Right lobe of liver (tissue), 6 donors: ENCODE results near the gene JAZF1. TPM values are rescaled to one million over a fixed set of nuclear protein-coding genes. Genes with fewer than 3 reads are reported as not detected.

Experiments used
- ATAC-seq, 4 donors: fragments of 200-7000 bp; cut with Tn5 transposase; one replicate each; pipeline ENCODE4 v1.9.1; 2020; ENCODE audit warnings: mild to moderate bottlenecking in 4 of 4, moderate library complexity in 4 of 4
- DNase-seq, 3 donors: peaks; one replicate each; pipeline ENCODE4 v3.0.0-alpha.2; 2020
- H3K27ac ChIP-seq, 3 donors: fragments of 200-600 bp; one replicate each; pipeline ENCODE4 v1.8.0; 2022
- H3K27me3 ChIP-seq, 2 donors: fragments of 200-600 bp; one replicate each; pipeline ENCODE4 v1.8.0; 2022
- H3K36me3 ChIP-seq, 4 donors: fragments of 200-600 bp; sonication (generic) in 1 of 4; one replicate each; pipeline versions ENCODE4 v1.5.1 to v1.8.0; 2017 to 2022; ENCODE audit warnings: control low read depth in 1 of 4
- H3K4me1 ChIP-seq, 4 donors: fragments of 200-600 bp; sonication (generic) in 1 of 4; one replicate each; pipeline versions ENCODE4 v1.5.1 to v1.8.0; 2017 to 2022; ENCODE audit warnings: control low read depth in 1 of 4
- H3K4me3 ChIP-seq, 3 donors: fragments of 200-600 bp; one replicate each; pipeline ENCODE4 v1.8.0; 2022
- H3K9me3 ChIP-seq, 4 donors: fragments of 200-600 bp; sonication (generic) in 1 of 4; one replicate each; pipeline versions ENCODE4 v1.5.1 to v1.8.0; 2017 to 2022; ENCODE audit warnings: control low read depth in 1 of 4
- POLR2A ChIP-seq: fragments of 450-650 bp; IDR thresholded peaks from one replicate; pipeline ENCODE4 v1.6.1; 2017; ENCODE audit warnings: antibody characterized with exemption, mild to moderate bottlenecking
- WGBS: methylation state at CpG from one replicate; pipeline ENCODE4 v1.1.6; 2018; ENCODE audit warnings: low coverage, low lambda C conversion rate; ENCODE audit not compliant: insufficient coverage; ENCODE audit errors: missing lambda C conversion rate; 5-methylcytosine and 5-hydroxymethylcytosine counted together
- intact Hi-C, 2 donors: fragments of 100-400 bp; cut with DNase I; formaldehyde crosslinking; loops; one replicate each; pipeline versions ENCODE4 v1.11.2 to v1.14.1; 2022
- total RNA-seq, 6 experiments: library from RNA; depleted of rRNA in 2 of 6; stranded (reverse); fragments of >200 nt in 2 of 6; fragmentation: NEBNext Ultra II Directional in 3 of 6; extraction: Animal tissue kit (Norgen Biotek cat#: 25700) in 3 of 6; gene quantifications; one replicate each; pipeline versions ENCODE4 v1.1.0 to v1.2.4, GENCODE V29; 2016 to 2023
- TF ChIP-seq, protein P1 (sequence below), 4 donors: fragments of 200-600 bp in 3 of 4; fragments of 450-650 bp in 1 of 4; IDR thresholded peaks; one replicate each; pipeline versions ENCODE4 v1.5.1 to v1.8.0; 2016 to 2022; ENCODE audit warnings: antibody characterized with exemption in 4 of 4, mild to moderate bottlenecking in 2 of 4
- donor health status: DM: no; HTN: yes; CAD: no.
- donor health status: DM: no; HTN: no; CAD: no.
- donor health status: DM: no; HTN: no; CAD: no.
- donor health status: DM: no; HTN: yes; CAD: no.
- donor health status: DM: no; HTN: yes; CAD: no.

JAZF1 gene
- total RNA-seq, 6 experiments from 2014 or later, result 4.8 to 20.9 (median 6.9) TPM

GRCh38 chr7:28191751-28192150, 11.2 kb upstream of the JAZF1 start:
- TF ChIP-seq, protein P1, sequence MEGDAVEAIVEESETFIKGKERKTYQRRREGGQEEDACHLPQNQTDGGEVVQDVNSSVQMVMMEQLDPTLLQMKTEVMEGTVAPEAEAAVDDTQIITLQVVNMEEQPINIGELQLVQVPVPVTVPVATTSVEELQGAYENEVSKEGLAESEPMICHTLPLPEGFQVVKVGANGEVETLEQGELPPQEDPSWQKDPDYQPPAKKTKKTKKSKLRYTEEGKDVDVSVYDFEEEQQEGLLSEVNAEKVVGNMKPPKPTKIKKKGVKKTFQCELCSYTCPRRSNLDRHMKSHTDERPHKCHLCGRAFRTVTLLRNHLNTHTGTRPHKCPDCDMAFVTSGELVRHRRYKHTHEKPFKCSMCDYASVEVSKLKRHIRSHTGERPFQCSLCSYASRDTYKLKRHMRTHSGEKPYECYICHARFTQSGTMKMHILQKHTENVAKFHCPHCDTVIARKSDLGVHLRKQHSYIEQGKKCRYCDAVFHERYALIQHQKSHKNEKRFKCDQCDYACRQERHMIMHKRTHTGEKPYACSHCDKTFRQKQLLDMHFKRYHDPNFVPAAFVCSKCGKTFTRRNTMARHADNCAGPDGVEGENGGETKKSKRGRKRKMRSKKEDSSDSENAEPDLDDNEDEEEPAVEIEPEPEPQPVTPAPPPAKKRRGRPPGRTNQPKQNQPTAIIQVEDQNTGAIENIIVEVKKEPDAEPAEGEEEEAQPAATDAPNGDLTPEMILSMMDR (IDR thresholded peaks at IDR 0.05), result no peak
- TF ChIP-seq POLR2A, result no peak
- no peaks in the 10 kb centered on the region for H3K4me1 ChIP-seq
- H3K27me3 ChIP-seq, result no peaks in the 10 kb centered on the region
- ATAC-seq, result no peak
- H3K36me3 ChIP-seq, result no peaks in the 10 kb centered on the region
- H3K9me3 ChIP-seq, result no peaks in the 10 kb centered on the region
- no peak overlapping the region for H3K27ac ChIP-seq
- H3K4me3 ChIP-seq, result no peak overlapping the region
- intact Hi-C loops, result no loop called here
- no peak for DNase-seq

GRCh38 chr7:28191184-28191583, 10.6 kb upstream of the JAZF1 start:
- H3K27me3 ChIP-seq, result no peaks in the 10 kb centered on the region
- intact Hi-C loops, result no loop called here
- no peak overlapping the region for H3K27ac ChIP-seq
- DNase-seq (no peak), ATAC-seq (no peak)
- H3K36me3 ChIP-seq, result no peaks in the 10 kb centered on the region
- H3K4me1 ChIP-seq, result no peaks in the 10 kb centered on the region
- no peaks in the 10 kb centered on the region for H3K9me3 ChIP-seq
- TF ChIP-seq, protein P1 (IDR thresholded peaks at IDR 0.05), result no peak
- no peak for TF ChIP-seq POLR2A
- WGBS, result 97% methylated on average over 2 of the region's 2 CpGs
- no peak overlapping the region for H3K4me3 ChIP-seq

GRCh38 chr7:28190077-28190710, 9.6 kb upstream of the JAZF1 start:
- H3K4me1 ChIP-seq, result no peaks in the 10 kb centered on the region
- WGBS, result 60% methylated on average over 5 of the region's 5 CpGs
- intact Hi-C loops, result no loop called here

DNA sequence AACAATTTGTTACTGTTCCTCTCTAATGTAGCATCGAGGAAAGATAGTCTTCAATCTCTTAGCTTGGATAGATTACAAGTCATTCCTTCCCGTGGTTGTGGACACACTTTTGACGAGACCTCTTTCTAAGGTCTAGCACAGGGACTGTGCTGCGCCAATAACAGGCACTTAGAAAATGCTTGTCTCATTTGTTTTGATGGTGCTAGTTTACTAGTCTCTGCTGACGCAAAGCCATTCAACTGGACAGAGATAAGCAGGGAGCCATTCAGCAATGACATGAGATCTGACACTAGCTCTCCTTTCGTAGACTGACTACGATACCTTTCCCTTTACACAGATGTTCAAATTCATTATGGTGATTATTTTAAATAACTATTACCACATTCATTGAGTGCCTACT, 6.4 kb upstream of the JAZF1 start:
- H3K4me3 ChIP-seq, result no peak overlapping the region
- TF ChIP-seq, protein P1 (IDR thresholded peaks at IDR 0.05), result no peak
- no peak for TF ChIP-seq POLR2A
- DNase-seq, result no peak
- WGBS, result 93% methylated on average over 7 of the region's 7 CpGs
- H3K36me3 ChIP-seq, result no peaks in the 10 kb centered on the region
- no peaks in the 10 kb centered on the region for H3K4me1 ChIP-seq
- no peak for ATAC-seq
- no peaks in the 10 kb centered on the region for H3K27me3 ChIP-seq
- H3K9me3 ChIP-seq, result no peaks in the 10 kb centered on the region
- no peak overlapping the region for H3K27ac ChIP-seq
- intact Hi-C loops, result no loop called here

More at GRCh38 chr7:28190077-28190710, 9.6 kb upstream of the JAZF1 start:
- no peak for TF ChIP-seq POLR2A
- TF ChIP-seq, protein P1 (IDR thresholded peaks at IDR 0.05), result no peak
- H3K27me3 ChIP-seq, result no peaks in the 10 kb centered on the region
- no peaks in the 10 kb centered on the region for H3K36me3 ChIP-seq
- H3K9me3 ChIP-seq, result no peaks in the 10 kb centered on the region
- H3K4me3 ChIP-seq, result no peak overlapping the region
- H3K27ac ChIP-seq, result no peak overlapping the region
- ATAC-seq (no peak), DNase-seq (no peak)

DNA sequence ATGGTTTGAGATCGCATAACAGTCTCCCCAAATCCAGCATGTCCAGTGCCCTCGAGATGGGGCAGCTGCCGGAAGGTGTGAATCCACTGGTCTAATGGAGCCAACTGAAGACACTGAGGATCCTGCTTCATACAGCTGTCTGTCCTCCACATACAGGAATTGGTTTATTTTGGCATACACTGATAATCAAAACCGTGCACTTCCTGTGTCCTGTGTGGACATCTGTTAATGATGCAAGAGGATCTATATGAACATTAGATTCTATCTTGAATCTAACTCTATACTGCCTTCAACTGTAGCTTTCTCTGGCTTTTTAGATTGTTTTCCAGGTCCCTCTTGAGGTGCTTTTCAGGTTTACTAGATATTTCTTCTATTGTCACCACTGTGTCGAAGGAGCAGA, 3.0 kb upstream of the JAZF1 start:
- Histone ChIP-seq H3K27me3 (no peaks in the 10 kb centered on the region), H3K4me1 (peaks cover 0 to 6% (median 0%) of the 10 kb centered on the region in 4 donors), H3K9me3 (no peaks in the 10 kb centered on the region), H3K4me3 (no peak overlapping the region), H3K27ac (no peak overlapping the region), H3K36me3 (no peaks in the 10 kb centered on the region)
- DNase-seq, result no peak
- ATAC-seq, result no peak
- TF ChIP-seq POLR2A, result no peak
- TF ChIP-seq, protein P1 (IDR thresholded peaks at IDR 0.05), result no peak
- WGBS, result 80% methylated on average over 4 of the region's 5 CpGs
- intact Hi-C loops, result no loop called here
